NCI-H510A treated with DMSO at 0.1 percent for 48 hours (cell line): ENCODE data around the gene BCL7A.
"Not testable (repeated sequence)": the region's sequence is repeated elsewhere in the genome, so short reads cannot be mapped to it uniquely, and the experiment has no call there.

Experiments used
- DNase-seq: peaks from one replicate; lab custom pipeline; 2025; lab: John Stamatoyannopoulos, UW

BCL7A gene

DNA sequence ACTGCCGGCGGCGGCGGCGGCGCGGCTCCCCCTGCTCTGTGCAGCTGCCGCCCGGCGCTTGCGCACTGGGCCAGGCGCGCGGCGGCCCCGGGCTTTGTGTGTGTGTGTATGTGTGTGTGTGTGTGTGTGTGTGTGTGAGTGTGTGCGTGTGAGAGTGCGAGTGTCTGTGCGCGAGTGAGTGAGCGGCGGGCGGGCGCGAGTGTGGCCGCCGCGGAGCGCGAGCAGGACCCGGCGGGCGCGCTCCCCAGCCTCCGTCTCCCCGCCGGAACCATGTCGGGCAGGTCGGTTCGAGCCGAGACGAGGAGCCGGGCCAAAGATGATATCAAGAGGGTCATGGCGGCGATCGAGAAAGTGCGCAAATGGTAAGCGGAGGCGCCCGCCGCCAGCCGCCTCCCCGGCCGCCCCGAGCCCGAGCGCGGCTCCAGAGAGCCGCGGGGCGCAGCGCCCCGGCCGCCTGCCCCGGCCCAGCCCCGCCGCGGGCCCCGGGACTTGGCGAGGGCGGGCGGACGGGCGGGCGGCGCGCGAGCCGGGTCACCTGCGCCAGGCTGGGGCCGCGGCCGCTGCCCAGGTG lies at the start of gene BCL7A:
Gene BCL7A (plus strand): TSS at position 63 of the 571 bp plus-strand sequence. CDS start 208 bp downstream, at position 271.
- DNase-seq, result peak; percentile 27

DNA sequence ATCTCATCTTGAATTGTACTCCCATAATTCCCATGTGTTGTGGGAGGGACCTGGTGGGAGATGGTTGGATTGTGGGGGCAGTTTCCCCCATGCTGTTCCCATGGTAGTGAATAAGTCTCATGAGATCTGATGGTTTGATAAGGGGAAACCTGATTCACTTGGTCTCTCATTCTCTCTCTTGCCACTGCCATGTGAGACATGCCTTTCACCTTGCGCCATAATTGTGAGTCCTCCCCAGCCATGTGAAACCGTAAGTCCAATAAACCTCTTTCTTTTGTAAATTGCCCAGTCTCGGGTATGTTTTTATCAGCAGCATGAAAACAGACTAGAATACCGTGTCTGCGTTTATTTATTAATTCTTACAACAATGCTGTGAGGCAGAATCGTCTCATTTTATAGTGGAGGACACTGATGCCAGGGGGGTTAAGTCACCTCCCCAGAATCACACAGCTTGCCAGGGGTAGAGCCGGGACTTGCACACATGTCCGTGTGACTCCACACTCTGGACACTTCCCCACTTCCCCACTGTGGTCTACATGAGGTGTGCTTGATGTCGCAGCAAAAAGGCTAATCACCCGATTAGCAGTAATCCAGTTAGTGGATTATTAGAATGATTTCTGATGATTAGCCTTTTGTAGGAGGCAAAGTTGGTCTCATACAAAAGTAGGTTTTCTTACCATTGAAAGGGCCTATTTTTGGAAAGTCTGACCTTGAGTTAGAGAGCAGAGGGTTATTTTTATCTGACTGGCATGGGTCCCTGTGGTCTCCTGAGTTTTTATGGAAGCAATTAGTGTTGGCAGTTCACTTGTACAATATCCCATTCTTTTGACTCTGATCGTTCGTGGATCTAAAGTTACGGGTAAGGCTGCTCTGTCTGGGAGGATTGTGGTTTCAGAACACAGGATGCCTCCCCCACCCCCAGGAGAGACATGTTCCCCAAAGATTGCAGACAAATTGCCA lies 47.4 kb upstream of the BCL7A start:
- DNase-seq, result no peak

DNA sequence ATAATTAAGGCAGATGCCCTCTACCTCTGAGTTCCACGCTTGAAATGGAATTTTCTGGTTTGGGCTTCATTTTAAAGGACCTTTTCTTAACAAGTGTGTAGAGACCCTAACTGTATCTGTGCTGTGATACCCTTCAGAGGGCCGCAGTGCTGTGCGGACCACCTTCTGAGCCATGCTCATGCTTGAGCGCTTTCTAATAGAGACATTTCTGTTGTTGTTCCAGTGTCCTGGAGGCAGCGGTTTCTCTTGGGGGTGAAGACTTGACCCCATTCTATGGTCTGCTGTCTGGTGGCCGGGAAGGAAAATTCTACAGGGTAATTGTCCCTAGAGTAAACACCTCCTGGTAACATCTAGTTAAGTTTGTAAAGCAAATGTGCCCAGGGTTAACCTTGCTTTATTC lies 46.7 kb upstream of the BCL7A start:
- no peak for DNase-seq

DNA sequence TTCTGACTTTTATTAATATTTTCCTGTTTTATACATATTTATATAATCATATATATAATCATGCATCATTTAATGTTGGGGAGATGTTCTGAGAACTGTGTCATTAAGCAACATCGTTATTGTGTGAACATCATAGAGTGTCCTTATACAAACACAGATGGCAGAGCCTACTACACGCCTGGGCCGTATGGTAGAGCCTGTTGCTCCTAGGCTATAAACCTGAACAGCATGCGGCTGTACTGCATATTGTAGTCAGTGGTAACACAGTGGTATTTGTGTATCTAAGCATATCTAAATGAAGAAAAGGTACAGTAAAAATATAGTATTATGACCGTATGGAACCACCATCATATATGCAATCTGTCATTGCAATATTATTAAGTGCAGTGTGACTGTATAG lies 44.7 kb upstream of the BCL7A start:
- no peak for DNase-seq

DNA sequence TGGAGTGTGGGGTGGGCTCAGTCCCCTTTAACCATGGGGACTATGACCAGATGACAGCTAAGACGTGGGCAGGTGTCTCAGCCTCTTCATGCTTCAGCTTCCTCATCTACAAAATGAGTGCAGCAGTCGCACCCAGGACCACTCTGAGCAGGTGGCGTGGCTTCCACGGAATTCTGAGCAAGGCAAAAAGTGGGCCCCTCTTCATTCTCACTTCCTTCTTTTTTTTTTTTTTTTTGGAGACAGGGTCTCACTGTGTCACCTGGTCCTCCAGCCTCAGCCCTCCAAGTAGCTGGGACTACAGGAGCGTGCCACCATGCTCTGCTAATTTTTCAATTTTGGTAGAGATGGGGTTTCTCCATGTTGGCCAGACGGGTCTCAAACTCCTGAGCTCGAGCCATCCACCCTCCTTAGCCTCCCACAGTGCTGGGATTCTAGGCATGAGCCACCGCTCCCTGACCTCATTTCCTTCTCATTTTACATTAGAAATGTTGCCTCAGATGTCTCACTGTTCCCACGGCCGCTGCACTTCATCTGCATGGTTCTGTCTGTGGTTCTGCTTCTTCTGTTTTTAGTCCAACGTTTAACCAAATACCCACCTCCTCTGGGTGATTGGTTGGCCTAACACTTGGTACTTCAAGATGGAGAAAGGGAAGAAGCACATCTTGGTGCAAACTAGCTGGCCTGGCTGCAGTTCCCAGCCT lies 41.3 kb upstream of the BCL7A start:
- no peak for DNase-seq

DNA sequence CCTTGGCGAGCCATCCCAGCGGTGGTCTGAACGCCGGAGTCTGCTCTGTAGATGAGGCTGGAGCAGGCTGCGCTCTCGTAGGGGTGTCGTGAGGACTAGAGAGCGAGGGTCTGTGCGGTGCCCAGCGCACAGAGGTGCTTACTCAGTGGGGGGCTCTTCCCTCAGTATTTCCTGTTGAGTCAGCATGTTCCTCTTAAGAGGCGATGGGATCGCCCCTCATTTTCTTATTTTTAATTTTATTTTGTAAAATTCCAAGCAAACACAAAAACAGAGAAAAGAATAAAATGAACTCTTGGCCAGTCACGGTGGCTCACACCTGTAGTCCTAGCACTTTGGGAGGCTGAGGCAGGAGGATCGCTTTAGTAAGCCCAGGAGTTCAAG lies 40.8 kb upstream of the BCL7A start:
- DNase-seq, result no peak

DNA sequence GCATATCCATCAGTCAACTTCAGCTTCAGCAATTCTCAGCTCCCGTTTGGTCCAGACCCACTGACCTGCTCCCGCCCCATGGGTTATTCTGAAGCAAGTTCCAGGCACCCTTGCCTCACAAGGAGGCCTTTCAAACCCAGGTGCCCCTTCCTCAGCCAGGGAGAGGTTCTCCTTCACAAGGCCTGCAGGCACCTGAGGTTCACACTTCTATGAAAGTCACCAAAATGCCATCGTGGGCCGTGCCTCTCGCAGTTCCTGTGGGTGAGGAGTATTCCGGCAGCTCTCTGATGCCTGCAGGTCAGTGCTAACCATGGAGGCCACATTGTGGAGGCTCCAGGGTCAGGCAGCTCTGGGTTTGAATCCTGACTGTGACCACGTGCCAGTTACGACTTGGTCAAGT lies 40.2 kb upstream of the BCL7A start:
- DNase-seq, result no peak

DNA sequence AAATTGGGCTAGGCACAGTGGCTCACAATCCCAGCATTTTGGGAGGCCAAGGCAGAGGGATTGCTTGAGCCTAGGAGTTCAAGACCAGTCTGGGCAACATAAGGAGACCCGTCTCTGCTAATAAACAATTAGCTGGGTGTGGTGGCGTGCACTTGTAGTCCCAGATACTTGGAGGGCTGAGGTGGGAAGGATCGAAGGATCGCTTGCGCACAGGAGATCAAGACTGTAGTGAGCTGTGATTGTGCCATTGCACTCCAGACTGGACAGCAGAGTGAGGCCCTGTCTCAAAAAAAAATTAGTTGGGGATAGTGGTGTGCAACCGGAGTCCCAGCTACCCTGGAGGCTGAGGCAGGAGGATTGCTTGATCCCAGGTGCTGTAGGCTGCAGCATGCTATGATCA lies 38.7 kb upstream of the BCL7A start:
- DNase-seq, result no peak

DNA sequence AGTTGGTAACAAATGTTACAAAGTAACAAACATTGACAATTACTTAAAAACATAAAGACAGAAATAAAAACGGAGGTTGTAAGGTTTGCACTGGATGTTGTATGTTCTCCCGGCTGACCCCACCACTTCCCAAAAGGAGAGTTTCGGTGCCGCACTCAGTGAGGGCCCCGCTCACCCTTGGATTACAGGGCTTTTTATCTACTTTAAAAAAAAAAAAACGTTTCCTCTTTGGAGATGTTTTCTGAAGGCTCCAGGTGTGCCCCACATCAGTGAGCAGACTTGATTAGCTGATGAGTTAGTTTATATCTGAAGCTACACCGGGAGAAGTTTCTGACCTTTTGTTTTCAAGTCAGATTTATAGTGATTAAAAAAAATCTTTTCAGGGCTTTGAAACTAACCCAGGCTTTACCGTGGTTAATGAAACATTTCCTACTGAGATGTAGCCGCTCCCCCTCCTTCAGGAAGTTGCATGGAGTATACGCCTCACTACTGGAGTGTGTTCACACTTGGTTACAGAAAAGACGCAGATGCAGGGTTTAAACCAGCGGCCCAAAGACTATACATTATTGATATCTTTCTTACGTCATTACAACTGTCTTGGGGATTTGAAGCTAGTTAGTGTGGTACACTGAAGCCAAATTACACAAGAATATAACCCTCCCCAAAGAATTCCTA lies 38.0 kb upstream of the BCL7A start:
- DNase-seq, result no peak

DNA sequence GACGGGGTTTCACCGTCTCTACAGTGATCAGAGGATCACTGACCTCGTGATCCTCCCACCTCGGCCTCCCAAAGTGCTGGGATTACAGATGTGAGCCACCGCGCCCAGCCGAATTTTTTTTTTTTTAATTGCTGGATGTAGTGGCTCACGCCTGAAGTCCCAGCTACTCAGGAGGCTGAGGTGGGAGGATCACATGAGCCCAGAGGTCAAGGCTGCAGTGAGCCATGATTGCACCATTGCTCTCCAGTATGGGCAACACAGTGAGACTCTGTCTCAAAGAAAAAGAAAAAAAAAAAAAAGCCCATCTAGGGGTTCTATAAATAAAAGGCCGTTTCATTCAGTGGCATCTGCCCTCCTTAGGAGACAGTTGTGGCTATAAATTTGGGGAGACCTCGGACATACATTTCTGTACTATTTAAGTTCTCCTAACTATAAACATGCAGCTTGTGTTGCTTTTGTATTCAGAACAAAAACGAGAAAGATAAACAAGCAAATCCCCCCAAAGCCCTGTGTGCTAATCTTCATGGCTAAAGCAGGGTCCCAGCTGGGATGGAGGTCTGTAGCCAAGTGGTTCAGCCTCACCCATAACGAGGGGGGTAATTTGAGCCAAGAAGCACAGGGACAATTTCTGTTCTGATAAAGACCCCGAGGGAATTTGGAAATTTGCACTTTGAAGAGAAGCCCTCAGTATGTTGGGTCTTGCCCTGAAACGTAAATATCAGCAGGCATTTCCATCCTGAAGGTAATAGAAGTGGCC lies 35.0 kb upstream of the BCL7A start:
- DNase-seq, result no peak

DNA sequence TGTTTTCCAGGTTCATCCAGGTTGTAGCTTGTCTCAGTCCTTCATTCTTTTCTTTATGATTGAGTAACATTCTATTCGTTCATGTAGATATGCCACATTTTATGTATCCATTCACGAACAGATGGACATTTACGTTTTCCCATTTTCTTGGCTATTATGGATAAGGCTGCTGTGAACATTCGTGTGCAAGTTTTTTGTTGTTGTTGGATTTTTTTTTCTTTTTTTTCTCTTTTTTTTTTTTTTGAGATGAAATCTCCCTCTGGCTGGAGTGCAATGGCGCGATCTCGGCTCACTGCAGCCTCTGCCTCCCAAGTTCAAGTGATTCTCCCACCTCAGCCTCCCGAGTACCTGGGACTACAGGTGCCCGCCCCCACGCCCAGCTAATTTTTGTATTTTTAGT lies 33.2 kb upstream of the BCL7A start:
- DNase-seq, result not testable (repeated sequence)

DNA sequence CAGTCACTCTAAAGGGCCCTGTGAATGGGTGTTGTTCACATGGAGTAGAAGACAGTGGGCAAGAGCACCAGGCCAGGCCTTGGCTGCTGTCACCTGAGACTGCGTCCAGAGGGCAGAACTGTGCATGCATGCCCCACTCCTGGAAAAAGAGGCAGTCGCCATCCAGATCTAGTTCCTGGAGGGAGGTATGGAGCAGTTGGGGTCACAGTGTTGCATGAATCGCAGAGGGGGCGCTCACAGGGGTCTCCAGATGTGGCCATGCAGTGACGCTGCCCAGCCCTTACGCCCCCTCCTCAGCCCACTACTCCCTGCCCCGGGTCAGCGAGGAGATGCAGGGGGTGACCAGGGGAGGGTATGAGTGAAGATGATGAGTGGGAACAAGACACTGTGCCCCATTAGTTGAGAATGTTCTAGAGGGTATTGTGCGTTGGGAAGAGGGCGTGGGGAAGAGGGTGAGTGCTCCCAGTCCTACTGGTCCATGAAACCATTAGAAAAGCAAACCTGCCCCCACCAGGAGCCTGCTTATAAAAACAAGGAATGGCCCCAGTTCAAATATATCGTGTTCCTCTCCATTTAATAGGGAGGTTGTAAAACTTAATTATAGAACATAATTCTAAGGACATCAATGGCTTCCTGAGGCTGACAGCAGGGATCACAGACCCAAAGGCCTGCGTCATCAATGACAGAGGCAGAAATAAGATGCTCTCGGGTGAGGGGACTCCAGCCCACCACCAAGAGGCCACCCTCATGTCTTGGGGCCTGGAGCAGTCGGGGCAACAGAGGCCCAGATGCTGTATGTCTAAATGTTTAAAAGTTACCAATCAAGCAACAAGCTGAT lies 32.2 kb upstream of the BCL7A start:
- no peak for DNase-seq

DNA sequence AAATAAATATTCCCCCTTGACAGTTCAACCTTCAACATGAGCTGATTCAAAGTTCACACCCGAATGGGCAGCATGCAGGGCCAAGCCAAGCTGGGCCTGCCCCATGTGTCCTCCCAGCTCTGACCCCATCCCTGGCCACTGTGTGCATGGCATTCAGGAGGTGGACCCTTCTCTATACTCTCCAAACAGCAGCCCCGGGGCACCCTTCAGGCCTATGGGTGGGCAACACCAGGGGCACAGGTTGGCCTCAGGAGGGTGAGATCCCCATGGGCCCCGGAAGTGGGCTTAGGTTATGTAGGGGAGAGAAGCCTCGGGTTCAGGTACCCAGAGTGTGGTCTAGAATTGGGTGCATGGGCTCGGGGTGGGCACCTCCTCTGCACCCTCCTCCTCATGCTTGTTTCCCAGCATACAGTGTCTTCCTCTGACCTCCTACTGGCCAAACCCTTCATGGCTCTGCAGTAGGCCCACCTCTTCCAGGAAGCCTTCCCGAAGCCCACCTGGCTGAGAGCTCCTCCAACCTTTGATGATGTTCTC lies 31.5 kb upstream of the BCL7A start:
- no peak for DNase-seq

DNA sequence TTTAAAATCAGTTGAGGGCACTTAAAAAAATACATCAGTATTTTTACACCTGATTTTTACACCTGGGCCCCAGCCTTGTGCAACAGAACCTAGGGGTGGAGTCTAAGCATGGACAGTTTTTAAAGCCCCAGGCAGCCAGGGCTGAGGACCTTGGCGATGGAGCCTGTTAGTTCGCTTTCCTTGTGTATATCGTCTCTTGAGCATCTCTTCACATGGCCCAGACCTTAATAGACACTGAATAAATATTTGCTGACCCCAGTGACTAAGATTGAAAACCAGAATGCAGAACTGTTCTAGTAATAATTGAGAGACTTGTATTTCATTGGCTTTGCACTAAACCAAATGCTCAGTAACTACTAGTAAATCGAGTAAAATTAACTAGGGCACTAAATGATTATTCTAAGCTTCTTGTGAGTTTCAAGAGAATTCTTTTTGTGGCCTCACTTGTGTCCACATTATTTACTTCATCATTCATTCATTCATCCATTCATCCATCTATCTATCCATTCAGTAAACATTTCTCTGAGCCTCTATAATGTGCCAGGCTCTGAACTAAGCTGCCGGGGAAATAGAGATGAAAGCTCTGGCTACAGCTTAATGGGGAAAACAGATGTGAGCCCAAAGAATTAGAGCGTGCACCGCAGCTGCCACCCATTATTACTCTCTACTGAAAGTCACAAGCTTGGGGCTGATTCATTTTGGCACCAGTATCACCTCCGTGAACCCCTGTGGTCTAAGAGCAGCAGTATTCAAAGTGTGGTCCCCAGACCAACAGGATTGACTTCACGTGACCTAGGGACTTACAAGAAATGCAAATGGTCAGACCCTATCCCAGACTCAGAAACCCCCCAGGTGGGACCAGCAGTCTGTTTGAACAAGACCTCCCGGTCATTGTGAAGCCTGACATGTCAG lies 30.7 kb upstream of the BCL7A start:
- DNase-seq, result peak; percentile 24

DNA sequence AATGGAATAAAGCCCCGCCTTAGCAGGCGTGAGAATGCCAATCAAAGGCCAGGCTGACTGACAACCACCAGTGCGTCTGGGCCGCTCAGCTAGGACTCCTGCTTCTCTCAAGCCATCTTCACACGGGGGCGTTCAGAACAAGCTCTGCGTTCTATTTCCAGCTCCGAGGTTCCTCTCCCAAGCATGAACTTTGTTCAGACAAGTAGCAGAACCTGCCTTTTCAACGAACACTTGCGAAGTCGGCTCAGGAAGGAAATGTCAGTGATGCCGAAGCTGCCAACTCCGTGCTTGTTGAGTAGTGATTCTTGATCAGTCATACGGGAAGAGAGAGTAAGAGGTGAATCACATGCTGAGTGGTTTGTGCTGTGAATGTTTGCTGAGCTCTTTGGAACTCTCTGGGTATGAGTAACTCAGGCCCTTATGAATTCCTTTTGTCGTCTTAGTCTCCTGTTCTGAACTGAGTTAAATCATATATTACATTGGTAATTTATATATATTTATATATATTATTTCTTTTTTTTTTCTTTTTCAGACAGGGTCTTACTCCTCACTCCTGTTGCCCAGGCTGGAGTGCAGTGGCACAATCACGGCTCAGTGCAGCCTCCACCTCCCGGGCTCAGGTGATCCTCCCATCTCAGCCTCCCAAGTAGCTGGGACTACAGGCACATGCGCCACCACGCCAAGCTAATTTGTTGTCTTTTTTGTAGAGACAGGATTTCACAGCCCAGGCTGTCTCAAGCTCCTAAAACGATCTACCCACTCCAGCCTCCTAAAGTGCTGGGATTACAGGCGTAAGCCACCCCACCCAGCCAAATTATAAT lies 29.4 kb upstream of the BCL7A start:
- peak; percentile 31 for DNase-seq

DNA sequence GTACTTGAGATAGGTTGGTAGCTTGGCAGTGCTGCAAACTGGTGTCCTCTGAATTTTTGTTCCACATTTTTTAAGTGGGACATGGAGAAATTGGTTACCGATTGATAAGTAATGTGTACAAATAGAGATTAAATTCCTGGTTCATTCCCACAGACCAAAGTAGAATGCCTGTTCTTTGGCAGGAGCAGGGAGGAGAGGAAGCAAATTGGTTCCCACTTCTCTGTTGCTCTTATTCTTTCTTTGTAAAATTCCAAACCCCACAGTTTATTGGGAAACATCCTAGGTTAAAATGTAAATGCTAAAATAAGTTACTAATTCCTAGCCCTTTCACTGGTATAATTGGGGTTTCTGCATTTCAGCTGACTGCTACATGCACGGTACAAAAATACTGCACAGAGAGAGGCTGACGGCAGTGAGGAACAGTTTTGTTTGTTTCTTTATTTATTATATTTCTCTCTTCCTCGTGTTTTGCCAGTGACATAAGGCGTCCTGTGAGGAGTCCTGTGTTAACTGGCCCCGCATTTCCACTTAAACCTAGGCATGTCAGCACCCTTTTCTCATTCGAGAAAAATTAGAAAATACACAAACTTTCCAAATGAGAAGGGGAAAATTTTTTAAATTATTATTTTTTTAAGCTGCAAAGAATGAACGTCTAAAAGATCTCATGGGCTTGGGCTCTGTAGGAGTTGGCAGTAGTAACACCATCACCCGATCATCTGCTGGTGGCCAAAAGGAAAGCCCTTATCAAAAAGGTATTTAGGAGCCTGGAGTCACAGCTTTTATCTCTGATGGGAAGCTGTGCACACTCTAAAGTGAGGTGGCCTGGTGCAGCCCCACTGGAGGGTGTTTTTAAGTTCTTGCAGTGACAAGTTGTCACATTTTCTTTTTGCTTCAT lies 25.4 kb upstream of the BCL7A start:
- no peak for DNase-seq

DNA sequence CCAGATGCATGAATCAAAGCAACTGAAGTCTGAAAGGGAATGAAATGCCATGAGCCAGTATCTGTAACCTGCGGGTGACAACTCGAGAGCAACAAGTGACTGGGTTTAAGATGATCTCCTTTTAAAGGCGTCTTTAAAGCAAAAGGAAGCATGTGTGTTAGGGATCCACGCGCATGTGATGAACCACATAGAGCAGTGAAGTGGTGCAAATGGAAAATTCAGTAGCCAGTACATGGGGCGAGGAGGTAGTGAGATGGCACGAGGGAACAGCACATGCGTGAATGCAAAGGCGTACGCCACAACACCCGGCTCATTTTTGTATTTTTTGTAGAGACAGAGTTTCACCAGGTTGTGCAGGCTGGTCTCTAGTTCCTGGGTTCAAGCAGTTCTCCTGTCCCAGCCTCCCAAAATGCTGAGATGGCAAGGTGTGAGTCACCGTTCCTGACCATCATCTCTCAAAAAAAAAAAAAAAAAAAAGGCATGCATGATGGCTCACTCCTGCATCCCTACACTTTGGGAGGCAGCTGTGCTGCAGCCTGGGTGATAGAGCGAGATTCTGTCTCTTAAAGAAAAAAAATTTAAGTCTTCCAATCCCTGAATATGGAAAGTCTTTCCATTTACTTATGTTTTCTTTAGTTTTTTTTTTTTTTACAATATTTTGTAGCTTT lies 24.6 kb upstream of the BCL7A start:
- DNase-seq, result no peak
